Suppressor macrophage (primary cell): Measurements from ENCODE around the gene BICDL1.
"Not testable (repeated sequence)": the region's sequence is repeated elsewhere in the genome, so short reads cannot be mapped to it uniquely, and the experiment has no call there.

Experiments used
- DNase-seq, 4 experiments: peaks; one replicate each; pipeline ENCODE4 v3.0.0-alpha.2; 2020 to 2022

BICDL1 gene

DNA sequence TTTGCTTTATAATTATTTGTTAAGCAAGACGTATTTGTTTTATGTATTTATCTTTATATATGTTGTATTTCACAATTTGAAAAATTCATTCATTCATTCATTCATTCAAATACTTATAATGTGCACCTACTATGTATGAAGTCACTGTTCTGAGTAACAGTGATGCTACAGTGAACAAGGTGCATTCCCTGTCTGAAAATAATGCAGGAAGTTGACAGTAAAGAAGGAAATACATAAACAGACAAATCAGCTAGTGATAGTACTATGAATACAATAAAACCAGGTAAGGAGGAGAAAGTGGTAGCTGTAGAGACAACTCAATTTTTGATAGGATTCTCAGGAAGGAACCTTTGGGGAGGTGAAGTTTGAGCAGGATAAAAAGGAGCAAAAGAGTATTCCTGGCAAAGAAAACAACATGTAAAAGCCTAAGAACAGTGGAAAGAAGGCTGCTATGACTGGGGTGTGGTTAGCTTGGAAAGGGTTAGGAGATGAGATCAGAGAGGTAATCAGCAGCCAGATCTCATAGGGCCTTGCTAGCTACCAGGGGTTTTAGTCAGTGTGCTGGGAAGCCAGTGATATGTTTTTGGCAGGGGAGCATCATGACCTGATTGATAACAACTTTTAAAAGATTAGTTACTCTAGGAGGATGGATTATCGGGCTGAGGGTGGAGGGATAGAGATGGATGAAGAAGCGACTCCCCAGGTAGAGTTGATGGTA, 17.4 kb downstream of the BICDL1 start:
- no peak for DNase-seq

DNA sequence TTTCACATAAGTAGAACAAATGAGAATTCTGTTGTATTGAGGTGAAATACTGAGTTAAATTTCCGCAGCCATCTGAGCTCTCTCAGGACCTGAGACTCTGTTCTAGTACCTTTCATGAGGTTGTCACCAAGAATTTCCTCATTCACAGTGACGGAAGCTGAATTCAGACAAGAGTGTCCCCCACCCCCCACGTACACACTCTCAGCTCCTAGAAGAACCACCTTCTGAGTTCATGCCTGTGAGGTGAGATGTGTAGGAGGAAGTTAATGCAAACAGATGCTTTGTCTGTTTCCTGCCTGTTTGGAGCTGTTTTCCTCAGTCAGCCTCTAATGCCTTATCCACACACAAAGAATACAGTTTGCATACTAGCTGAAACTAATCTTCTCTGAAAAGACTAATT, 18.2 kb downstream of the BICDL1 start:
- DNase-seq: no peak

DNA sequence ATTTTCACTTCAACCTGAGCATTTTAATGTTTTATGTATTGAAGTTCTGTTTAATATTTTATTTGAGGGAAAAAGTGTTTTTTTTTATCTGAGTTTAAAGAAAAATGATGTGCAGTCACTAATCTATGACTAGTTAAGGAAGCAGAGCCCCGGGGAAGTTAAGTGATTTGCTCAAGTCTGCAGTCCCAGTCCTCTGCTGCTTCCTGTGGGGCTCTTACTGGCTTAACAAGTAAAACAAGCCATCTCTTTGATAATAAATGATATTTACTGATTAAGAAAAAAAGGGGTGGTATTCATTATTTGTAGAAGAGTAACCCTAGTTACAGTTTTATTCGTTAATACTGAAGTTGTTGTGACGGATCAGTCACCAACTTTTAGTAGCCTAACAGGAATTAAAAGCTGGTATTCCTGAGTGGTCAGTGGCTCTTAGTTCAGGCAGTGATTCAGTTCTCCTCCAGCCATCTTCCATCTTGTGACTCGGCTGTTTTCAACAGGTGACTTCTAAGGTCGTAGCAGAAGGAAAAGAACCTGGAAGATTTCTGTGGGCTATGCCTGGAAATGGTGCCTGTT, 21.7 kb downstream of the BICDL1 start:
- DNase-seq: no peak

DNA sequence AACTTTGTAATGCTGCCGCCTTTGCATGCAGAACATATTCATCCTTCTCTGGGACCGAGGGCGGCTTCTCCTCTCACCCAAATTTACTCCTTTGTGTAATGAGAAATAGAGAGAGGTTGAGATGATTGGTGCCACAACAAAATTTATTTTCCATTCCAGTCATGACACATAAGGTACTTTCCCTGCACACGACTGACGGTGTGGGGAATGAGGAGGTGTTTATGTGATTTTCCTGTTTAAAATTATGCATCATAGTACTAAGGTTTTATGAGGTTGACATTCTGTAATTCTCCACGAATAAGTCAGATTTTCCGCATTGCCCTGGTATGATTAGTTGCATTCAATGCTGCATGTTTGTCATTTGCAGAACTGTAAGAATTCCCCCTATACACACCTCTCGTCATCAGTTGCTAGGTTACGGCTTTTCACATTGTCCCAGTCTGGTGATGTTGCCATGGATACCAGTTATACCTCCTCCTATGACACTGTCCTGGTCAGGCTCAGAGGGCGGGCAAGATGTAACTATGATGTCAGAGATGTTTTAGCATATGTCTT, 23.1 kb downstream of the BICDL1 start:
- DNase-seq: no peak

DNA sequence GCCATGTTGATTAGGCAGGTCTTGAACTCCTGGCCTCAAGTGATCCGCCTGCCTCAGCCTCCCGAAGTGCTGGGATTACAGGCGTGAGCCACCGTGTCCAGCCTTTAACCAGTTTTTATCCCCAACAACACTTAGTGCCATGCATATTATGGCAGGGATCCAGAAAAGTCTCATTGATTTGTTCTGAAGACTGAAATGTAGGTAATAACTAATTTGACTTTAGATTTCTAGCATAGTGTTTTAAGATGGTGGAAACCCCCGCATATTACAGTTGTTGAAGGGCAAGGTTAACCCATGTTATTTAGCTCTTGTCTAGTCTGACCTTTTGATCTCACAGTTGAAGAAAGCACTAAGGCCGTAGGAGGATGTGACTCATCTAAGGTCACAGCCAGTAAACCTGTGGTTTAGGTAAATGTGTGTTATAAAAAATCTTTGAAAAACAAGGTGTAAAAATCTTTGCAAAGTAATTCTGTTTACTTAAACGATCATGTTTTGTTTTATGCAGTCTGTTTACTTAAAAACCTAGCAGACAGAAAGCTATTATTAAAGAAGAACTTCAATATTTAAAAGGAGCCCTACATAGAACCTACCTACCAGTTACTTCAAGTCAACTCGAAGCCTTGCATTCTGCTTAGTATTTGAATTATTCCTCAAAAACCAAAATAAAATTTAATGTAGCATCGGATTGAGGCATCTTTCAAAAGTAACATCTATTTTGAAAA, 24.8 kb downstream of the BICDL1 start:
- DNase-seq: no peak

DNA sequence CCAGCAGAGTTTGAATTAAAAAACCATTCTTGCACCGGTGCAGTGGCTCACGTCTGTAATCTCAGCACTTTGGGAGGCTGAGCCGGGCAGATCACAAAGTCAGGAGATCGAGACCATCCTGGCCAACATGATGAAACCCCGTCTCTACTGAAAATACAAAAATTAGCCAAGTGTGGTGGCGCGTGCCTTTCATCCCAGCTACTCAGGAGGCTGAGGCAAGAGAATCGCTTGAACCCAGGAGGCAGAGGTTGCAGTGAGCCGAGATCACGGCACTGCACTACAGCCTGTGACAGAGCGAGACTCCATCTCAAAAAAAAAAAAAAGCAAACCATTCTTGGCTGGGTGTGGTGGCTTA, 25.3 kb downstream of the BICDL1 start:
- DNase-seq: not testable (repeated sequence)

DNA sequence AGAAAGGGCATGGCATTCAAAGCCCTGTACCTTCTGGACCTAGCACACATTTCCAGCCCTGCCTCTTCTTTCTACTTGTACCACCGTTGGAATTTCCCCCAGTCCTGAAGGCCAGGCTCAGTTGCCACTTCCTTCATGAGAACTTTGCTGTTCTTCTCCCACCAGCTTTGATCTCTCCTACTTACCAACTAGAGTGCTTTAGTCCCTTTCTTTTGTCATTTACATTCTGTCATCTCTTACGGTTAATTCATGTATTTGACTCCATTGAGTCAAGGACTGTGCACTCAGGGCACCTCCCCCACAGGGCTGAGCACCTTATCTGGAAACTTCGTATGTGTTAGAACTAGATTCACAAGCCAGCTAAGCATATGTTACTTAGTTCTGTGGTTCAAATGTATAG, 26.3 kb downstream of the BICDL1 start:
- DNase-seq: no peak

DNA sequence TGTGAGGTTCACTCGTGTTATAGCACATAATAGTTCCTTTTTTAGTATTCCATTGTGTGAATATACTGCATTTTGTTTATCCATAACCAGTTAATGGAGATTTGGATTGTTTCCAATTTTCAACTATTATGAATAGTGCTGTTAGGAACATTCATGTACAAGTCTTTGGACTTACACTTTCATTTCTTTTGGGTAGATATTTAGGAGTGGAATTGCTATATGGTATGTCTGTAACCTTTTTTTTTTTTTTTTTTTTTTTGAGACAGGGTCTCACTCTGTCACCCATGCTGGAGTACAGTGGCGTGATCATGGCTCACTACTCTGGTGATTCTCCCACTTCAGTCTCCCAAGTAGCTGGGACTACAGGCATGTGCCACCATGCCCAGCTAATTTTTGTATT, 27.2 kb downstream of the BICDL1 start:
- DNase-seq: not testable (repeated sequence)

DNA sequence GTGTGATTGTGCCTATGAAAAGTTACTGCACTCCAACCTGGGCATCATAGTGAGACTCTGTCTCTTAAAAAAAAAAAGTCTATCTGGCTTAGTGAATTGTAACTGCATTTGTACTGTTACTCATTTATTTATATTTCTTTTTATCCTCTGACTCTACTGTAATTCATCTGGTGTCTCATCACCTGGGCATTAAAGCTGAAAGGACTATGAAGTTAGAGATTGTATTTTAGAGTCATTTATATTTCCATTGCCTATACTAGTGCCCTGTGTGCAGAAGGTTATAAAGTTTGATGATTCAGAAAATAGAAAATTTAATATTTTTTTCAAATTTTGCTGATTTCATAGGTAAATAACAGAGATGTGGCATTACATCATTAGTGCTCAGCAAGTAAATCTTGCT, 30.2 kb downstream of the BICDL1 start:
- no peak for DNase-seq

DNA sequence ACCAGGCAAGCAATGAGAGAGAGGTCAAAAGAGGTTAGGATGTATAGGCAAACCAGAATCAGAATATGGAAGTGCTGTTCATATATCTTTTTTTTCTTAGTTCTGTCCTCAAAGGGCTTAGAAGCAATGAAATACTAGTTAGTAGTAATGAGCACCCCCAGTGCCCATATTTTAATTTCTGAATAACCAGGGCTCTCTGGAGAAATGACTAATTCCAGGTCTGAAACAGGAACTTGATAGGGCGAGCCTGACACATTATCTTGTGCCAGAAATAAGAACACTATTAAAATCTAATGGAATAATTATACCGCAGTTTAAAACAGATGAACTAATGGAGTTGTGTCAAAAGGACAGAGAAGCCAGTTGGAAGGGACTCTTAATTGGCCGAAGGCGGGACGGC, 30.9 kb downstream of the BICDL1 start:
- DNase-seq: no peak

DNA sequence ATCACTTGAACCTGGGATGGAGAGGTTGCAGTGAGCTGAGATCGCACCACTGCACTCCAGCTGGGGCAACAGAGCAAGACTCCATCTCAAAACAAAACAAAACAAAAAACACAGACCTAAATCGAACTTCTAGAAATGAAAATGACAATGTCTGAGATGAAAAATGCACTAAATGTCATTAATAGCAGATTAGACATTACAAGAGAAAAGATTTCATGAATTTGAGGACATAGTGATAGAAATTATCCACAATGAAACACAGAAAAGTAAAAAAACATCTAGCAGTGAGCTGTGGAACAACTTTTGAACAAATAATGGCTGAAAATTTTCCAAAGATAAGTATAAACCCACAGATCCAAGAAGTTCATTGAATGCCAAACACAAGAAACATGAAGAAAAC, 35.2 kb downstream of the BICDL1 start:
- DNase-seq: no peak

DNA sequence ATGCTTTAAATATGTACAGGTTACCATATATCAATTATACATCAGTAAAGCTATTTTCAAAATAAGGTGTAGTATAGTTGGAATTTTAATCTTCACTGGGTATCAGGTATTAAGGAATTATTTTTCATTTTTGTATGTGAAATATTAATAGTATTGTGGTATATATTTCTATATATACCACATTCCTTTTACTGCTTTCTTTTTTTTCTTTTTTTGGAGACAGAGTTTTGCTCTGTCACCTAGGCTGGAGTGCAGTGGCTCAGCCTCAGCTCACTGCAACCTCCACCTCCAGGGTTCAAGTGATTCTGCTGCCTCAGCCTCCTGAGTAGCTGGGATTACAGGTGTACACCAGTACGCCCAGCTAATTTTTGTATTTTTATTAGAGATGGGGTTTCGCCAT, 36.6 kb downstream of the BICDL1 start:
- no peak for DNase-seq

DNA sequence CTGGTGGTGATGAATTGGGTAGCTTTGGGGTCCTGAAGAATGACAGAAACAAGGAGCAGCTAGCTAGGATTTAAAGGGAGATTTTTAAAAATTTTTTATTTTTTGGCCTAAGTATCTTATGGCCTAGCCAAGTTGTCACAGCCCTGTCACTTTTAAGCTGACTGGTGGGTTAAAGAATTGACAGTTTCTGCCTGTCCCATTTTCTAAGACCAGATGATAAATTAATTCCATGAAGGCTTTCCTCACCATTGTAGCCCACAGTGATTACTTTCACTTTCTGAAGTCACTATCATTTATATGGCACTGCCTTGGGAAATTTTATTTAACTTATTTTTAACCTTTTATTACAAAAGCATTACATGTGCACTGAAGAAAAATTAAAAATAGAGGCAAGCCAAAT, 43.2 kb downstream of the BICDL1 start:
- no peak for DNase-seq

DNA sequence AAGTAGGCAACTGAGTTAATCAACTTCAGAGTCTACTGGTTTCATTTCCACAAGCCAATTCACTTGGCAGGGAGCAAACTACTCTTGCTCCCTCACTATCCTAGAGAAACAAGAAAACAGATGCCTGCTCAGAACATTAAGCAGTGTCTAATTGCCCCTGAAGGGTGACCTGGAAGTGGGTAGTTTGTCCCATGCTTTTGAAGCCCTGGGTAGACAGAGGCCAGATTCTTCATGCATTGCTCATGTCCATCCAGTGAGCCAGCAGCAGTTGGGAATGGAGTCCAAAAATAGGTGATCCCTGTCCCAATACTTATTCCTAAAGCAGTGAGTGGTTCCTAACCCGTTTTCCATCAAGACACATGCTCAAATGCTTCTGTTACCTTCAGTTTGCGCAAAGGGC, 48.8 kb downstream of the BICDL1 start:
- no peak for DNase-seq

DNA sequence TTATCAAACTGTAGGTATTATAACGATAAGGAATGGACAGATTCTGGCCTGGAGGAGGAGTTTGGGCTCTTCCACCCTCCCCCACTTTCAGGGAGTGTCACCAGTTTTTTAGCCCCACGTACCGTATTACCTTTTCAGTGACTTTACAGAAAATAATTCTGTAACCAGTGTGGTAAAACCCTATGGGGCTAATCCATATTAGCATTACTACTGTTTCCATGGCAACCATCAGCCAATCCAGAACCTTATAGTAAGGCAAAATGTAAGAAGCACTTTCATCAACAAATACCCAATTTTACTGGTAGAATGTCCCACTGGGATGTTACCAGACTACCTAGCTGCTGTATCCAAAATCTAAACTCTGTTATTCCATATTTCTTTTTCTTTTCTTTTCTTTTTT, 50.7 kb downstream of the BICDL1 start:
- DNase-seq: no peak

DNA sequence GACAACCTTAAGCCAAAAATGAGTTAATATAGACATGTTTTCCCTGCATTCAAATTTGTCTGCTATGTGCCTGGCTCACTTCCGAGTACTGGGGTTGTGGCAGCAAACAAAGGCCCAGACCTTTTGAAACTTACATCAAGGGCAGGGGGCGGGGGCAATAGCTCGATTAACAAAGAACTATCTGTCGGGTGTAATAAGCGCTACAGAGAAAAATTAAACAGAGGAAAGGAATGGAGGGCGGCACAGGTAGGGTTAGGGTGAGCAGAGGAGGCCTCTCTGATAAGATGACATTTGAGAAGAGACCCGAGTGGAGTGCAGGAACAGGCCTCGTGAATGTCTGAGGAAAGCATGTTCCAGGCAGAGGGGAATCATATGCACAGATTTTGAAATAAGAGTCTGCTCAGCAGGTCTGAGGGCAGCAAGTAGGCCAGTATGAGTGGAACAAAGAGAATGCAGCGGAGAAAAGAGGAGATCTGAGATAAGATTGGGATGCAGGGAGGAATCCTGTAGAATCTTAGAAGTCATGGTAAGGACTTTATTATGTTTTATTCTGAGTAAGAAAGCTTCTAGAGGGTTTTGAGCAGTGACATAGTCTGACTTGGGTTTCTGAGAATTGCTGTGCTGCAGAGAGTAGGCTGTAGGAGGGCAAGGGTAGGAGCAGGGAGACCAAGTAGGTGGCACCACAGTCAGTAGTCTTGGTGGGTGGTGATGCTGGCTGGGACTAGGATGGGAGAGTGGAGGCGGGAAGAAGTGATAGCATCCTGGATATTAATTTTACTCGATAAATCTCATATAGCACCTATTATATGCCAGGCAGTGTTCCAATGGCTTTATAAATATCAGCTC, 52.6 kb downstream of the BICDL1 start:
- no peak for DNase-seq

DNA sequence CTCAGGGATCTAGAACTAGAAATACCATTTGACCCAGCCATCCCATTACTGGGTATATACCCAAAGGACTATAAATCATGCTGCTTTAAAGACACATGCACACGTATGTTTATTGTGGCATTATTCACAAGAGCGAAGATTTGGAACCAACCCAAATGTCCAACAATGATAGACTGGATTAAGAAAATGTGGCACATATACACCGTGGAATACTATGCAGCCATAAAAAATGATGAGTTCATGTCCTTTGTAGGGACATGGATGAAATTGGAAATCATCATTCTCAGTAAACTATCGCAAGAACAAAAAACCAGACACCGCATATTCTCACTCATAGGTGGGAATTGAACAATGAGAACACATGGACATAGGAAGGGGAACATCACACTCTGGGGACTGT, 56.3 kb downstream of the BICDL1 start:
- not testable (repeated sequence) for DNase-seq

DNA sequence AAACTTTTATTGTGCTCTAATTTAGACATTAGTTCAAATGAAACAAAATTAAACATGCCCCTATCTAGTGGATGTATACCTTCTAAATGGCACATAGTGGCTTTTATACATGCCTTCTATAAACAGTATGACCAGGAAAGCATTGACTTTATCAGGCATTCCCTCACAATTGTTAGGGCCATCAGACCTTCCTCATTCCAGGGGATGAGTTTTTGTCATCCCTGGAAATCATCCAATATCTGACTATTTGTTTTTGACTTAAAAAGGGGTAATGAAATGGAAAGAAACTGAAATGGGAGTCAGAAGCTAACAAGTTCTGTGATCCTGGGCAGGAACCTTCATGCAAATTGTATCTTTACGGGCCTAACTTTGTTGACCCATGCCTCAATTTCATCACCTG, 58.0 kb downstream of the BICDL1 start:
- DNase-seq: no peak

DNA sequence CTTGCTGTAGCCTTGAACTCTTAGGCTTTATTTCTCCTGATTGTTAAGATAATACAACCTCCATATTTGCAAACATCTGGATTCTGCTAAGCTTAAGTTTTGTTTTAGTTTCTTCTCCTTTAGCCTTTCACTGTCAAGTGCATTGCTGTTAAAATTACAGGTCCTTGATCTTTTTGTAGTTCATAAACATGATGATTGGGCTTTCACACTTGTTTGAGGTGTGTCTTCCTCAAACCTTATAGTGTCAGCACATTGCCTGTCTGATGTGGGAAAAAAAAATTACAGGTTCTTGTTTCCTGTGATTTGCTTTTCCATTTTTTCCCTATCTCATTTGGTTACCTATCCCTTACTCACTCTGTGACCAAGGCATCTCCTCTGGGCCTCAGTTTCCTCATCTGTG, 59.2 kb downstream of the BICDL1 start:
- DNase-seq: no peak

DNA sequence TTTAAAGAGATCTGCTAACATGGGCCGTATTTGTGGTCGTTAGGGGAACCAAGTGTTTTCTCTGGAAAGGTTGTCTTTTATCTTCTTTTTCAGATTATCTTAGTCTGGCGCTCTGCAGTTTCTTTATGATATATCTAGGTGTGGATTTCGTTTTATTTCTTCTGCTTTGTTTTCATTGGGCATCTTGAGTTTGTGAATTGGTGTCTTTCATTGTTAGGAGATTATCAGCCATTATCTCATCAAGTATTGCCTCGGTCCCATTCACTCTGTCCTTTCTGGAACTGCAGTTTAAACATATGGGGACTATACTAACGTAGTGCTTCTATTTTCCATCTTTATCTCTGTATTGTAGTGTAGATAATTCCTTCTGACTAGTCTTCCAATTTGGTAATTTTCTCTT, 60.4 kb downstream of the BICDL1 start:
- DNase-seq: no peak

DNA sequence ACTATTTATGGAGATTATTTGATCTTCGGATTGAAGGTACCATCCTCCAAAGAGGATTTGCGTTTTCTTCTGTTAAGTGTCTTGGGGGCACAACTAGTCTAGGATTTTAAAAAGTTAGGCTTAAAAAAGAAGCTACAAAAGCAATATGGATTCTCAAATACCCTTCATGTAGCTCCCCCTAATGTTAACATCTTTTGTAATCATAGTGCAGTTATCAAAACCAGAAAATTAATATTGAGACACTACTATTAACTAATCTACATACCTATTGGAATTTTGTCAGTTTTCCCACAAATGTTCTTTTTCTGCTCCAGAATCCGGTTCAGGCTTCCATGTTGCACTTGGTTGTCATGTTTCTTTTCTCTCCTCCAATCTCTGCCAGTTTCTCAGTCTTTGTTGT, 62.5 kb downstream of the BICDL1 start:
- DNase-seq: no peak

DNA sequence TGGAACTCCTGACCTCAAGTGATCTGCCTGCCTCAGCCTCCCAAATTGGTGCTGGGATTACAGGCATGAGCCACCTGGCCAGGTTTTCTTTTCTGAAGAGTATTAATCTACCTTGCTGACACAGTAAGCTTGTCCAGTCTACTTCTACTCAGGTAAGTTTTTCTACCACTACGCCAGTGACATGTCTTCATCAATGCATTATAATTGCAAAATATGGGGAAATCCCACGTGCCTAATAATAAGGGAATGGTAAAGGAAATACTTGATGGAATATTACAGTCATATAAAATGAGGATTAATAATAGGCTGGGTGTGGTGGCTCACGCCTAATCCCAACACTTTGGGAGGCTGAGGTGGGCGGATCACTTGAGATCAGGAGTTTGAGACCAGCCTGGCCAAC, 65.3 kb downstream of the BICDL1 start:
- no peak for DNase-seq
